Naive B cell (primary cell): ENCODE results near the gene KCNJ2. TPM values are rescaled to one million over a fixed set of nuclear protein-coding genes. Genes with fewer than 3 reads are reported as not detected.
A peak's percentile ranks its signal among the peaks of the same experiment; 100 is the strongest.

Experiments used
- ATAC-seq, 2 donors: fragments of 150-1000 bp; cut with Tn5 transposase; 2 replicates each; pipeline ENCODE4 v1.10.0; 2021; ENCODE audit warnings: low read depth in 2 of 2, mild to moderate bottlenecking in 2 of 2, moderate library complexity in 2 of 2
- DNase-seq: peaks from one replicate; pipeline ENCODE4 v3.0.0; 2022
- H3K27ac Mint-ChIP-seq, 6 donors: one replicate each; pipeline ENCODE4 v1.8.0; 2020 to 2022; ENCODE audit warnings: mild to moderate bottlenecking in 6 of 6, mixed read lengths in 6 of 6, moderate library complexity in 5 of 6, inconsistent platforms in 2 of 6
- H3K27me3 Mint-ChIP-seq, 3 donors: one replicate each; pipeline ENCODE4 v1.8.0; 2021 to 2022; ENCODE audit warnings: mixed read lengths in 3 of 3, mild to moderate bottlenecking in 1 of 3
- H3K36me3 Mint-ChIP-seq, 2 donors: one replicate each; pipeline ENCODE4 v1.8.0; 2020 to 2022; ENCODE audit warnings: mixed read lengths in 2 of 2, inconsistent platforms in 1 of 2, mild to moderate bottlenecking in 1 of 2
- H3K4me1 Mint-ChIP-seq, 3 donors: one replicate each; pipeline ENCODE4 v1.8.0; 2020 to 2022; ENCODE audit warnings: mixed read lengths in 3 of 3, inconsistent platforms in 1 of 3, mild to moderate bottlenecking in 1 of 3, moderate library complexity in 1 of 3
- H3K4me3 Mint-ChIP-seq, 8 donors: one replicate each; pipeline ENCODE4 v1.8.0; 2020 to 2022; ENCODE audit warnings: mild to moderate bottlenecking in 8 of 8, mixed read lengths in 8 of 8, moderate library complexity in 8 of 8, inconsistent platforms in 2 of 8
- H3K9me3 Mint-ChIP-seq, 7 donors: one replicate each; pipeline ENCODE4 v1.8.0; 2020 to 2022; ENCODE audit warnings: mixed read lengths in 7 of 7, mild to moderate bottlenecking in 5 of 7, inconsistent platforms in 2 of 7, moderate library complexity in 1 of 7
- polyA plus RNA-seq, 6 donors: library from polyadenylated mRNA; unstranded; fragments of 300-500 nt; fragmentation: Illumina TruSeq; gene quantifications; one replicate each; pipeline ENCODE4 v1.2.3, GENCODE V29; 2021; ENCODE audit warnings: low read depth in 6 of 6

KCNJ2 gene
- polyA plus RNA-seq, 6 donors from 2014 or later, result not detected

DNA sequence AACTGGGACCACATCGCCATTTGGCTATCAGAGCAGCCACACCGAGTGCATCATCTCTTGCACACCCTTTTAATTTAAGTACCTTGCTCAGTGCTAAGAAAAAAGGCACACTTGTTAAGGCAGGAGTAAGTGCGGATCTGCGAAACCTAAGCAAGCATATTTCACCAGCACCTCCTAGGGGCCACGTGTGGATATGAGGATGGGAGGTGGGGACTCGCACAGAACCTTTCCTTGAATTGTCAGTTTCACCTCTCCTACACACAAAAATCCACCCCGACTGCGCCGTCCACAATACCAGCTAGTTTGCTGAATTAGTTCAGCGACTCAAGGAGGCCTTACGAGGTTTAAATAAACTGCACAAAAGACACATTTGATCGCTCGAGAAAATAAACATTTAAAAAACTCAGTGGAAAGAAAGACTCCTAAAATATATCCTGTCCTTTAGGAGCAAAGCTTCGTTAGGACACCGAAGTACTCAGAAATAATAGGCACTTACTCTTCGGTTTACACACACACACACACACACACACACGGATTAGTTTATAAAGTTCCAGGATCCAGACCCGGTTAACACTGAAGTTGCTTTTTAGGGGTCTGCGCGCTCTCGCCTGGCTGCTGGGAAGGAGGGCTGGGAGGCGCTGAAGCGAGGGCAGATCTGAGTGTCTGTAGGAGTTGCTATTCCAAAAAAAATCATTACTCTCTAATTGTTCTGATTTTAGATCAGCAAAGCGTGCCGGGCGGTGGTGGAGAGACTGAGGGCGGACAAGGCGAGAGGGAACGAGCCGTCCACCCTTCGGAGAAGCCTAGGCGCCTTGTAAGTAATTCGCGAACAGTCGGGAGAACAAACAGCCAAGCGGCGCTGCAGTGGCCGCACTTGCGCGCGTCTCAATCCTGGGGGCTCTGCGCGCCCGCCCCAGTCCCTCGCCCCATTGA is 1.0 kb upstream of the KCNJ2 start:
- Mint-ChIP-seq H3K27ac (peak overlapping the region in 4 of 6 donors; percentile 13 to 82 (median 28)), H3K9me3 (no peaks in the 10 kb centered on the region), H3K36me3 (no peaks in the 10 kb centered on the region), H3K4me1 (peaks cover 13 to 21% (median 18%) of the 10 kb centered on the region in 3 donors), H3K27me3 (peaks cover 21 to 45% (median 31%) of the 10 kb centered on the region in 3 donors), H3K4me3 (peak overlapping the region; percentile 80 to 93 (median 90))
- ATAC-seq (peak; percentile 29 to 33), DNase-seq (peak; percentile 11)

GRCh38 chr17:70169709-70170597 is 621 bp downstream of the KCNJ2 start:
- Mint-ChIP-seq H3K27ac (peak overlapping the region in 2 of 6 donors; percentile 18 to 91), H3K4me1 (peaks cover 13 to 21% (median 18%) of the 10 kb centered on the region in 3 donors), H3K27me3 (peaks cover 21 to 52% (median 31%) of the 10 kb centered on the region in 3 donors)

DNA sequence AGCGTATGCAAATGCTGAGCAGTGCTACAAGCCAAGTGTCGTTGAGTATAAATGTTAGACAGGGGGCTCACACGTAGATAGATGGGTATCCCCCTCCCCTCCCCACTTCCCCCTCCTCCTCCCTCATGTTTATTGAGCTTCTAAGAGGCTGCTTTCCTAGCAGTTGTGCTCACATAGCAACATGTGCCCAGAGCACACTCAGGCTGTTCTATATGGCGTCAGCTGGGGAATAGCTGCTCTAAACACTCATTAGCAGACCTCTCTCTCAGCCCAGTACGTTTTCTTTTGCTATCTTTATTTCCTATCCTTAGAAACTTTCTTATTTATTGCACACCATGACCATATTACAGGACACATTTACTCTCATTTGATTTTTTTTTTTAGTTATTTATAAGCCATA is 1.8 kb downstream of the KCNJ2 start:
- Mint-ChIP-seq H3K27ac (no peak overlapping the region), H3K36me3 (no peaks in the 10 kb centered on the region), H3K4me3 (peak overlapping the region in 1 of 8 donors; percentile 41), H3K9me3 (no peaks in the 10 kb centered on the region), H3K4me1 (peaks cover 13 to 21% (median 18%) of the 10 kb centered on the region in 3 donors), H3K27me3 (peaks cover 21 to 52% (median 31%) of the 10 kb centered on the region in 3 donors)
- no peak for ATAC-seq
- DNase-seq, result no peak

More at GRCh38 chr17:70169709-70170597, 621 bp downstream of the KCNJ2 start:
- DNase-seq (no peak), ATAC-seq (no peak)
- H3K36me3 Mint-ChIP-seq, result no peaks in the 10 kb centered on the region
- H3K4me3 Mint-ChIP-seq, result peak overlapping the region; percentile 72 to 91 (median 80)
- no peaks in the 10 kb centered on the region for H3K9me3 Mint-ChIP-seq

- Mint-ChIP-seq H3K4me1 (peaks cover 13 to 21% (median 18%) of the 10 kb centered on the region in 3 donors), H3K9me3 (no peaks in the 10 kb centered on the region), H3K27ac (no peak overlapping the region), H3K4me3 (no peak overlapping the region), H3K36me3 (no peaks in the 10 kb centered on the region), H3K27me3 (peaks cover 21 to 52% (median 31%) of the 10 kb centered on the region in 3 donors)
- no peak for ATAC-seq
- DNase-seq, result no peak
Measured at GRCh38 chr17:70172449-70172848, 3.1 kb downstream of the KCNJ2 start.

DNA sequence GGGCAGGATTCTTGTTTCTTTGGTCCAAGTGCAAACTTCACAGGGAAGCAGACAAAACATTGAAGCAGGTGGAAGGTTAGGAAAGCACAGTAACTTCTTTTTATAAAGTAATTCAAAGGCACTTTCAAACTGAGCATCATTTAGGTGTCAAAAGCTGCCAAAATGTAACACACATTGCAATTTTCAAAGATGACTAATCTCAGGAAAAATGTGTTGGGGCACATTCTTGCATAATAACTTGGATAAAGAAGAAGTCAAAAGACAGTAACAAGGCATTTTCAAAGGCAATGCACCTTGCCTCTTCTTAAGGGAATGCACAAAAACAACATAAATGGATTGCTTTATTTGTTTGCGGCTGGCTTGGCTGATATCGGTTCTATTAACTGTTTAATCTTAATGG is 3.6 kb downstream of the KCNJ2 start:
- peaks cover 21 to 50% (median 33%) of the 10 kb centered on the region in 3 donors for H3K27me3 Mint-ChIP-seq
- H3K36me3 Mint-ChIP-seq, result no peaks in the 10 kb centered on the region
- ATAC-seq (no peak), DNase-seq (no peak)
- H3K27ac Mint-ChIP-seq, result no peak overlapping the region
- H3K4me3 Mint-ChIP-seq, result no peak overlapping the region
- peaks cover 13 to 20% (median 17%) of the 10 kb centered on the region in 3 donors for H3K4me1 Mint-ChIP-seq
- H3K9me3 Mint-ChIP-seq, result no peaks in the 10 kb centered on the region

DNA sequence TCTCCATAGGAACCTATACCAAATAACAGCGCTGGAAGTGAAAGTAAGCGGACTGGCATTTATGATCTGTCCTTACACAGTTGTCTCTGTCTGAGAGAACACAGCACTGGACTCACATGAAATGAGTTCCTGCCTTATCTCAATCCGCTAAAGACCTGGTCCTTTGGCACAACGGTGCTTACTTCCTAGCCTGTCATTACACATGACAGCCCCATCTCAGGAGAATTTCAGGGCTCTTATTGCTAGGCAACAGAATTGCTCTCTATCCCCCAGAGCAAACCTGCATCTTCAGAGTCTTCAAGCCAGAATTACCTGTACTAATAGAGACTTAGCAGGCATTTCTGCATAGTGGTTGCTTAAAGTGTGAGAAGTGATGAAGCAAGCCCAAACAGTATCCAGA is 4.3 kb downstream of the KCNJ2 start:
- no peaks in the 10 kb centered on the region for H3K9me3 Mint-ChIP-seq
- ATAC-seq, result no peak
- no peak for DNase-seq
- H3K36me3 Mint-ChIP-seq, result no peaks in the 10 kb centered on the region
- H3K4me1 Mint-ChIP-seq, result peaks cover 6 to 12% (median 9%) of the 10 kb centered on the region in 3 donors
- H3K27ac Mint-ChIP-seq, result no peak overlapping the region
- H3K4me3 Mint-ChIP-seq, result no peak overlapping the region
- peaks cover 14 to 43% (median 36%) of the 10 kb centered on the region in 3 donors for H3K27me3 Mint-ChIP-seq

- H3K36me3 Mint-ChIP-seq, result no peaks in the 10 kb centered on the region
- H3K9me3 Mint-ChIP-seq, result no peaks in the 10 kb centered on the region
- DNase-seq, result no peak
- no peaks in the 10 kb centered on the region for H3K4me1 Mint-ChIP-seq
- H3K27ac Mint-ChIP-seq, result no peak overlapping the region
- no peak overlapping the region for H3K4me3 Mint-ChIP-seq
- H3K27me3 Mint-ChIP-seq, result peaks cover 0 to 5% (median 0%) of the 10 kb centered on the region in 3 donors
- no peak for ATAC-seq
Measured at GRCh38 chr17:70181376-70181775, 12.0 kb downstream of the KCNJ2 start.

DNA sequence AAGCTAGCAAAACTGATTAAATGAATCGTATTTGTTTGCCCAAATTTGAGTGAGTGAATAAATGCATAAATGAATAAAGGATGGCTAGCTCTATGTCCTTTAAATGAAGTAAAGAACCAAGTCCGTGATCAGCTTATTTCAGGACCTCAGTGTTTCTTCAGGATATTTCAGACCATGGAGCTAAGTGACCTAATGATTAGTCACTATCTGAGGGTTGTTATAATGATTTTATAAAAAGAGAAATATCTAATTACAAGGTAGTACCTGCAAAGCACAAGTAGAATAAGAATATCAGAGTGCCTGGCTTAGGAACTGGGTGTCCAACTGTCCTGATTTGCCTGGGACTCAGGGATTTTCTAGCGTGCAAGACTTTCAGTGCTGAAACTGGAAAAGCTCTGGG is 12.5 kb downstream of the KCNJ2 start:
- no peak for DNase-seq
- Mint-ChIP-seq H3K4me3 (no peak overlapping the region), H3K27ac (peak overlapping the region in 1 of 6 donors; percentile 87), H3K27me3 (peaks cover 0 to 5% (median 0%) of the 10 kb centered on the region in 3 donors), H3K9me3 (no peaks in the 10 kb centered on the region), H3K36me3 (no peaks in the 10 kb centered on the region), H3K4me1 (no peaks in the 10 kb centered on the region)
- ATAC-seq, result no peak

DNA sequence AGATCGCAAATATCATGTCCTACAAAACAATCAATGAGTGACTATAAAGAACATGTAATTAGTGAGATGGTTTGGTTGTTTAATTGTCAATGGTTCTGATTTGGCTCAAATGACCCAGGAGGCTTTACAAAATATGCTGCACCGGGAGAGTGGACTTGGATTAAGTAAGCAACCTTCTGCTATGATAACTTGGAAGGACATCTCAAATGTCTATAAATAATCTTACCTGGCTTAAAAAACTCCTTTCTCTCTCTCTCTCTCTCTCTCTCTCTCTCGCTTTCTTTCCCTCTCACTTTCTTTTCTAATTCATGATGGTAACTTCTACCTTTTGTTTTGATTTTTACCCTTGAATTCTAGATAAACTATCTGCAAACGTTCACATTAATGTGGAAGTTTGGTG is 14.2 kb downstream of the KCNJ2 start:
- no peak overlapping the region for H3K27ac Mint-ChIP-seq
- no peak overlapping the region for H3K4me3 Mint-ChIP-seq
- DNase-seq (no peak), ATAC-seq (no peak)
- H3K36me3 Mint-ChIP-seq, result no peaks in the 10 kb centered on the region
- no peaks in the 10 kb centered on the region for H3K9me3 Mint-ChIP-seq
- H3K4me1 Mint-ChIP-seq, result no peaks in the 10 kb centered on the region
- peaks cover 0 to 10% (median 0%) of the 10 kb centered on the region in 3 donors for H3K27me3 Mint-ChIP-seq

- Mint-ChIP-seq H3K9me3 (no peaks in the 10 kb centered on the region), H3K36me3 (no peaks in the 10 kb centered on the region), H3K27ac (no peak overlapping the region), H3K27me3 (peaks cover 0 to 17% (median 0%) of the 10 kb centered on the region in 3 donors), H3K4me3 (no peak overlapping the region), H3K4me1 (no peaks in the 10 kb centered on the region)
- no peak for DNase-seq
- no peak for ATAC-seq
Measured at GRCh38 chr17:70184207-70184606, 14.9 kb downstream of the KCNJ2 start.

DNA sequence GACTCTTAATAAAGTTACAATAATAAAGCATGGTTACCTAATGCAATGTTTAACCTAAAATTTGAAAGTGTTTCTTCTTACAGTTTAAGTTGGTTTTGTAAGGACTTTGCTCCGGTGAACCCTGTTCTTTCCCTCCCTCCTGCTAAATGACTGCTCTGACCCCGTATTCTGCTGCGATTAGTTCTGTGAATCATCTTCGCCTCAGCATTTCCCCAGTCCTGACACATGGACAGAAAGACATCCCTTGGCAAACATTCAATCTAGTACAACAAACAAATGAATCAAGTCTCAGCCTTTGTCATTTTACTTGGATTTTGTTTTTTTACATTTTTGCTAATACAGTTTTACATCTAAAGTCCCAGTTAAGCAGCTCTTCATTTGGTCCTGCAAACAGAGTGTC is 15.4 kb downstream of the KCNJ2 start:
- no peaks in the 10 kb centered on the region for H3K36me3 Mint-ChIP-seq
- no peak overlapping the region for H3K27ac Mint-ChIP-seq
- no peaks in the 10 kb centered on the region for H3K9me3 Mint-ChIP-seq
- no peak overlapping the region for H3K4me3 Mint-ChIP-seq
- H3K27me3 Mint-ChIP-seq, result peaks cover 0 to 18% (median 0%) of the 10 kb centered on the region in 3 donors
- ATAC-seq (no peak), DNase-seq (no peak)
- no peaks in the 10 kb centered on the region for H3K4me1 Mint-ChIP-seq

DNA sequence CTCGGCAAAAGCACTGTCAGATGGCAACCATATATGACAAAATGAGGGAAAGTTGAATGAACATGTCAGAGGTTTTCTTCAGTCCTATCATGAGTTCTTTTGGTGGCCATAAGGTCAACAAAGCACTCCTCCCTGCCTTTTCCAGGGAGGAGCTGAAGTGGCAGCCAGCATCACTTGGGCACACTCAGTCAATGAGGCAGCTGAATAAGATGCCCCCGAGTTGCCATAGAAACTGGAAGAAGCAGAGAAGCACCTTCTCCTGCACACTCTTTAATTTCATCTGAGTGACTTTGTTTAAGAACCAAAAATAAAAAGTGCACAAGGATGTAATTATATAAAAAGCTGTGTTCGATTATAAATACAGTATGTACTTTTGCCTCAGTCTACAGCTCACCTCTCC is 16.0 kb downstream of the KCNJ2 start:
- Mint-ChIP-seq H3K4me3 (no peak overlapping the region), H3K27me3 (peaks cover 0 to 18% (median 0%) of the 10 kb centered on the region in 3 donors), H3K36me3 (no peaks in the 10 kb centered on the region), H3K4me1 (no peaks in the 10 kb centered on the region), H3K9me3 (no peaks in the 10 kb centered on the region), H3K27ac (no peak overlapping the region)
- ATAC-seq, result no peak
- no peak for DNase-seq

DNA sequence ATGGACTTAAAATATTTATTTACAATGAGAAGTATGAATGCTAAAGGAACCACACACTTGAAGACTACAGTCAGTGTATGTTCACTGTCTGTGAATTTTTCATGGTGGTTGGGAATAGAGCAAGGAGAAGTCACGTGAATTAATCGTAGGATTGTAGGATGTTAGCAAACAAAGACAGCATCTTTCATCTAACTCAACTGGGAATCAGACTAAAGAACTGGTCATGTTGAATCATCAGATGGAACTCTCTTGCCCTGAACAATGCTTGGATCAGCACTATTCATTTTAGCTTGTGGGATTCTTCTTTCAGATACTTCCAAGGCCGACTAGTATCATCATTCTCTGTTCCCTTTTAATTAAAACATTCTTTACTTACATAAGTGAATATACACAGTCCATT is 18.1 kb downstream of the KCNJ2 start:
- no peak for DNase-seq
- Mint-ChIP-seq H3K27ac (no peak overlapping the region), H3K27me3 (peaks cover 0 to 18% (median 0%) of the 10 kb centered on the region in 3 donors), H3K4me1 (no peaks in the 10 kb centered on the region), H3K4me3 (no peak overlapping the region), H3K36me3 (no peaks in the 10 kb centered on the region), H3K9me3 (no peaks in the 10 kb centered on the region)
- ATAC-seq, result no peak
